HG02943 (cell line): ENCODE data around the gene PFDN1.

Source experiments
- ATAC-seq: cut with Tn5 transposase; IDR thresholded peaks from one replicate; pipeline ENCODE4 v1.9.1; 2021; ENCODE audit warnings: mild to moderate bottlenecking, low read depth, moderate library complexity; ENCODE audit not compliant: unreplicated experiment

Gene PFDN1

DNA sequence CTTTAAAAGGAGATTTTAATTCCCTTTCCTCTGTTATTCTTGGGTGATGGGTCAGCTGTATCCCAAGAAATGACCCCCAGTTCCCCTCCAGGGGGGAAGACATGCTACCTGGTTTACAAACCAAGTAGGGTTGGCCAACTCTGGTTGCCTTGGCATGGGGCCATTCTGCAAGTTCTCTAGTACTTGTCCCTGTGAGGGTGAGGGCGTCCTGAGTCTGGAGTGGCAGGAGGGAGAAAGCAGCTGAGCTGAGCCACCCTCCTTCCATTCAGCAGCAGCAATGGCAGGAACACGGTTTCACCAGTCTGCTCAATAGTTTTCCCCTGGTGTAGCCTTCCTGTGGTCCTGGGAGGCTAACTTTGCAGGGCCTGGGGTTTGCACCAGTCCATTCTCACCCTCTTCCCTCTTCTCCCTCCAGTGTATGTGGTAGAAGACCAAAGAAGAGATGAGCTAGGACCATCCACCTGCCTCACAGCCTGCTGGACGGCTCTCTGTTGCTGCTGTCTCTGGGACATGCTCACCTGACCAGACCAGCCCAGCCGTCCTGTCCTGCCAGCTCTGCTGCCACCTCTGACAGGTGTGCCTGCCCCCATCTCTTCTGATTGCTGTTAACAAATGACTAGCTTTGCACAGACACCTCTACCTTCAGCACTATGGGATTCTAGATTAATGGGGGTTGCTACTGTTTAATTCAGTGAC lies 59.9 kb downstream of the PFDN1 start:
- ATAC-seq = no peak

DNA sequence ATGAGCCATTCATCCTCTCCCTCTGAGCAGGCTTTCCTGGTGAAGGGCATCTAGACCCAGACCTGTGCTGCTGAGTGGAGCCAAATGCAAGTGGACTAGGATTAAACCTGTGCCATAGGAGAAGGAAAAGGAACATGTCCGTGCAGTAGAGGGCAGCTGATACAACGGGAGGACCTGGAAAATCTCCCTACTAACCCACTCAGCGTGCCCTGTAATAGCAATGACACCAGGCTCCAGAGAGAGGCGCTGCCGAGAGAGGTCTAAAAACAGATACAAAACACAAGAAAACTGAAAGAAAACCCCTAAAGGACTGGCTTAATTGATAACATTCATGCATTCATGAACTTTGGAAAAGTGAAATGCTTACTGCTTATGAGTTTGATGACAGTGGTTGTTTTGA lies 60.8 kb downstream of the PFDN1 start:
- no peak for ATAC-seq

DNA sequence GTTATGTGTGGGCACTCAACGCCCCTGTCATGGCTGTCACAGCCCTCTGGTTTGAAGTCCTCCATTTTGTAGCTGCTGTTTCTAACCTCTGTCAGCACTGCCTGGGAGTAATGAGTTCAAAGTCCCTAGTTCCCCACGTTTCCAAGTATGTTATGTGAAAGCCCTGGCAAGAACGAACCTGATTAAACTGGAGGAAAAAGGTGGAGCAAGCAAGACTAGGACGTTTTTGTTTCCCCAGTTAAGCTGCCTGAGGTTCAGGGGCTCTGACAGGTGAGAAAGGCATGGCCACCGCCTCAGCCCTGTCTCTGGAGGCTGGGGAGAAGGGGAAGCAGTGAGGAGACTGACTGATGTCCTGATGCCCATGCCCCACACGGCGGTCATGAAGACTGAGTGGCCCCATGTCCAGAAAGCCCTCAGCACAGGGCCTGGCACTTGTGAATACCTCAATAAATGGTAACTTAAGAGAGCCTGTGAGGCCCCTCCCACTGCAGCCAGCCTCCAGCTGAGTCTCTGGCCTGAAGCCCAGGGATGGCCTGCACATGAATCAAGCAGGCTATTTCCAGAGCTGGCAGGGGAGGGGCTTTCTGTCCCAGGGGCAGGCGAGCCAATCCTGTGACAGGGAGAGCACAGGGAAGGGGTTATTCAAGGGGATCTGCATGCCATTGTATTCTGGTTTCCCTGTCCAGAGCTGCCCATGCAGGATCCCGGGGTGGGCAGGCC lies 61.8 kb downstream of the PFDN1 start:
- no peak for ATAC-seq

- no peak for ATAC-seq
These were observed 62.8 kb downstream of the PFDN1 start for GRCh38 chr5:140239939-140240700.

- no peak for ATAC-seq
These were observed 63.4 kb downstream of the PFDN1 start for GRCh38 chr5:140239461-140239860.

DNA sequence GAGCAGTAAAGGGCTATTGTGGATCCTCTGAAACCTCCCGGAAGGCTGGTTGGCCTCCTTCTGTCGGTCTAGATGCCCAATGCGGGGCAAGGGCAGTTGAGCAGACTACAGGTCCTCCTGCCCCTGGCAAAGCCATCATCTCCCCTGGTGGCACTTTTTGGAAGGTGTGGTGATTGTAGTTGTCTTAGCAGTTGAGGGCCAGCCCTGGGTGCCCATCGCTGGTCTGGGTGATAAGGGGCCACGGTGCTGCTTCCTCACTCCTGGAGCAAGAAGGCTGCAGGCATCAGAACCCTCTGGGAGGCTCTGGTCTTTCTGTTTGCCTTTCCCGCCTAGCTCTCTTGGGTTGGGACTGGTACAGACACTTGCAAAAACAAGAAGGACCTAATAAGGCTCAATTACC lies 64.1 kb downstream of the PFDN1 start:
- ATAC-seq = no peak

DNA sequence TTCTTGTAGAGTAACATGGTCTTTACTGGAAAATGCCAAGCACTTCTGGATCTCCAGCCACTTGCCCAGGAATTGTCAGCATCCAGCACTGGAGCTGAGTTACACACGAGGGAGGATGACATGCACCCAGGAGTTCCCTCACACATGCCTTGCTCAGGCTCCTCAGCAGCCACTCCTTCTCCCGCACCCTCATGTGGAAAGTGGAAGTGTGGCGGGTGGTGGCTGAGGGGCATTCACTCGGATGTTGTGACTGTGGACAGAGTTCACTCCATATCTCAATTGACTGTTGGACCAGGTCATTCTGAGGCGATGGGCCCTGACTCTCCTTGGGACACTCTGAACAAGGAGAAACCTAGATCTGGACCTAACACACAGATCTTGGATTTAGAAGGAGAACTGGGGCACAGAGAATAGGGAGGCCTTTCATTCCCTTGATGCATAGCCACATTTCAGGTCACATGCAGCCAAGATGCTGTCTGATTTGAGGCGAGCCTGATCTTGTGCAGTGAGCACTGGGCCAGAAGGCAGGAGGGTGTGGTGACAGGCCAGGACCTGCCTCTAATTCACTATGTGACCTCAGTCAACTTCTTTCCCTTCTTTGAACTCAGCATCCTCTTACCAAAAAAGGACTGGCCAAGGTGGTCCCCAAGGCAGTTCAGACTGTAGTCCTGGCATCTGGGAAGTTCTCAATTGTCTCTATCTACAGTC lies 65.9 kb downstream of the PFDN1 start:
- no peak for ATAC-seq

DNA sequence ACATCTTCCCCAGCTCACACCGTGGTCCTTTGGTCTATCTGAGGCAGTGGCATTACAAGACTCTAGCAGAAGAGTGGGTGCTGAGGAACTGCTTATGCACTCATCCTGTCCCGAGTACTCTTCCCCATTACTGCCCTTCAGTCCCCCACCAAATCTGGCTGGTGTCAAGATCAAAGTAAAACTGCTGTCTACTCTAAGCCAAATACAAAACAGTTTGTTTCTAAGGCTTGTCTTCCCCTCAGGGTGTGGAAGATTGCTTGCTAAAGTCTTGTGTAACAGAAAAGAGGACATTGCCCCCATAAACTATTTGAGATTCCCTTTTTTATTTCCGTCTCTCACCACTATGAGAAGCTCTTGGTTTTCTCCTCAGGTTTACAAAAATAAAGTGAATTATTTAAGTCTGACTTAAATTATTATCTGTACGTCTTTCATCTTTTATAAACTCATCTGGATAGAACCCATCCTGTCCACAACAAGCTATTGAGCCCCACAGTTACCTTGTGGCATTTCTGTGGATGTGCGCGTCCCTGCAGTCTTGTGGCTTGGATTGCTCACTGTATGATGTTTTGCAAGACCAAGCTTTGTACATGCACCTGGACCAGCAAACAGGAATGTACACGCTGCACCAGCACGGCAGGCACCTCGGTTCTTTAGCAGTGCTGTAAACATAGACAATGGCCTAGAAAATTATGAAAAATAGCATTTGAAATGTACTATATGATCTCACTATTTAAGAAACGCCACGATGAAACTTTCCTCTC lies 66.9 kb downstream of the PFDN1 start:
- ATAC-seq = no peak

DNA sequence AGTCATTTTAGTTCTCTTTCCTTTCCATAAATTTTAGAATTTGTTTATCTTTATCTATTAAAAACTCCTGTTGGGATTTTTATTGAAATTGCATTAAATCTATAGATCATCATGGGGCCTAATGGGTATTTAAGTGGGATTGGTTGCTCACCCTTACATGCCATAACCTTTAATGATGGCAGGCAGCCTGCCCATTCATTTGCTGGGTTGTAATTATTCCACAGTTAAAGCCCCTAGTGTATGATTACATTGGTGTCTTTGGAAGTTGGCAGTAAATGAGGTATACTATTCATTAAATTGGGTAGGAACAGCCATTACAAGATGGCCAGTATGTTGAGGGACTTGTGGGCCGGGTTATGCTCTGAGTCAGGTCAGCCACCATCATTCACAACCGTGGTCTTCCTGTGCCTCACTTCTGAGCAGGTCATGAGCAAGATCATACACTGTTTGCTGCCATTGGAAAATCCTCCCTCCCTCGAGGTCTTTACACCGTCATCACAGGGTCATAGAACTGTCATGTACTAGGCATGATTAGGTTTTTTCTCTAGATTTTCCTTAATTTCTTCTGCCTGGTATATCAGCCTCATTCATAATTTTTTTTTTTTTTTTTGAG lies 68.4 kb downstream of the PFDN1 start:
- no peak for ATAC-seq

- no peak for ATAC-seq
These were observed 70.2 kb downstream of the PFDN1 start for GRCh38 chr5:140232731-140233130.

DNA sequence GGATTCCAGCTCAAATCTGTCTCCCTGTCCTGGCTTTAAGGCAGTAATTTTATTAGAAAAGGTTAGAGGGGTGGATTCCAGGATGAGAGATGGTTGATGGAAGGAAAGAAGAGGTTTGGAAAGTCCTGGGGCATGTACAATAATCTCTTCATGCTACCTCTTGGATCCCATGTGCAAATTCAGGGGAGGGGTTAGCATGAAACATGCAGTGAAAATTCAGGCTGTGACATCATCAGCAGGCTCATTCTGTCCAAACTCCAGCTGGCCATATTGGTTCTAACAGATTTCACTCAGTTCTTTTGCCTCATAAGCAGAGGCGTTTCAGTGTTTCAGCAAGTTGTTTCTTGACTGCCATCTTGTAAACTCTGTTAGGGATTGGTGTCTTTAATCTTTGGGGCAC lies 72.5 kb downstream of the PFDN1 start:
- ATAC-seq = no peak

GRCh38 chr5:140228364-140228837 lies 74.5 kb downstream of the PFDN1 start:
- no peak for ATAC-seq

- no peak for ATAC-seq
These were observed 75.9 kb downstream of the PFDN1 start for GRCh38 chr5:140227046-140227445.

DNA sequence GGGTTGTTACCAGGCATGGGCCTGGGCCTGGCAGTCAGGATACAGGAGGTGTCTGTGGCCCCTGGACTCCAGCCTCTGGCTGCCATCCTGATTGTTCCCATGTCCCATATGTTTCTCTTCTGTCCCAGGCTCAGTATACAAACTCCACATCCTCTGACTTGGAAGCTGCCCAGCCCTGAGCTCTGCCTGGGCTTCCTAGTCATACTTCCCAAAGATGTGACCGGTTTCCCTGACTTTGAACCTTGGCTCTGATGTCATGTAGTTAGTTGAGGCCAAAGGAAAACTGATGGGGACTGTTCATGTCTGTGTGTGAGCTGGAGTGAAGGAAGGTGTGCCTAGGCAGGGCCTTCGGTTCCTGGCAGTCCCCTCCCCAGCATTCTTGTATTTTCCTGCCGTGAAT lies 77.5 kb downstream of the PFDN1 start:
- ATAC-seq = no peak

DNA sequence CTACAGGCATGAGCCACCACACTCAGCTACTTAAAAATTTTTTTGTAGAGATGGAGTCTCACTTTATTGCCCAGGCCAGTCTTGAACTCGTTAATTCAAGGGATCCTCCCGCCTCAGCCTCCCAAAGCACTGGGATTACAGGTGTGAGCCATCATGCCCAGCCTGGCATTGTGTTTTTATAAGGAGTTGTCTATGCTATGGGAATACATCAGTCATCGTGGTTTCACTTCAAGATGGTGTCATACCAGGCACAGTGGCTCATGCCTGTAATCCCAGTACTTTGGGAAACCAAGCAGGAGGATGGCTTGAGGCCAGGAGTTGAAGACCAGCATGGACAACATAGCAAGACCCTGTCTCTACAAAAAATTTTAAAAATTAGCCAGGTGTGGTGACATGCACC lies 78.2 kb downstream of the PFDN1 start:
- ATAC-seq = no peak

- no peak for ATAC-seq
These were observed 79.3 kb downstream of the PFDN1 start for GRCh38 chr5:140223567-140223966.

DNA sequence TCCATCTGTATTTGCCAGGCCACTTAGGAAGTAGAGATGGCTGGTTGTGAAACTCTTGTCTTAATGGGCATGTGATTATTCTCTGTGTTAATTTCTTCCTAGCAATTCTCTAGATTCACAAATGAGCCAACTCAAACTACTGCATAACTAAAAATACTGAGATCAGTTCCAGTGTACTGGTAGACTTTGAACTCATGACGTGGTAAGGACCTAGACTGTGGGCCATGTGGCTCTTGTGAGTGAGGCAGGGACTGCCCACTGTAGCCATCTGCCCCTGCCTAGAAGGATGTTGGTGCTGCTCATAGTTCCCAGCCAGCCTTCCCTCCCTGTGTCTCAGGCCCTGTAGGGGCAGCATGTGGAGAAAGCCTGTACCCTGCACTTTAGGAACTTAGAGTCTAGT lies 80.5 kb downstream of the PFDN1 start:
- ATAC-seq = no peak

GRCh38 chr5:140221697-140222223 lies 81.1 kb downstream of the PFDN1 start:
- no peak for ATAC-seq

DNA sequence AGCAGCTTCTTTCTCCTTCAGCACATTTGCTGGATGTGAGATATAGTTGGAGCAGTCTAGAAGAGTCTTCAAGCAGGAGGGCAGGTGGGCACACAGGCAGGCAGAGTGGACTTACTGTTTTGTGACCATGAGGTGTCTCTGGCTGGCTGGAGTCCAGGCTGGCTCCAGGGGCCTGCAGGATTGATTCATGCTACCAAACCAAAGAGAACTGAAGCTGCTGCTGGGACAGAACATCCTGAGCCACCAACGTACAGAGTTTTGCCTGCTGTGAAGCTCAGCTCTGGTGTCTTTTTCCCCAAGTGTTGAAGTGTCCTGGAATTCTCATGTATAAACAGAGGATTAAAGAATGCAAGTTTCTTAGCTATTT lies 82.2 kb downstream of the PFDN1 start:
- ATAC-seq = no peak
